Dermis microvascular lymphatic vessel endothelial cell (primary cell): ENCODE data around the gene C20orf204. TPM values are rescaled to one million over a fixed set of nuclear protein-coding genes. Genes with fewer than 3 reads are reported as not detected.

ENCODE experiments used
- DNase-seq, 2 donors: peaks; one replicate each; pipeline versions ENCODE4 v3.0.0 to v3.0.0-alpha.2; 2010; ENCODE audit warnings: low read depth in 2 of 2
- total RNA-seq: library from RNA; depleted of rRNA; stranded (reverse); fragments of >200 nt; gene quantifications from 2 replicates; pipeline ENCODE4 v1.2.1, GENCODE V29; 2014

Gene C20orf204
- total RNA-seq, 1 donor from 2014 or later, result 6.3 TPM

- DNase-seq, result no peak
These were observed 34.4 kb downstream of the C20orf204 start for GRCh38 chr20:64070244-64070993.

GRCh38 chr20:64071341-64072332, 35.7 kb downstream of the C20orf204 start:
- DNase-seq, result no peak

- no peak for DNase-seq
These were observed 36.6 kb downstream of the C20orf204 start for GRCh38 chr20:64072498-64073063.

GRCh38 chr20:64073476-64074183, 37.6 kb downstream of the C20orf204 start:
- DNase-seq, result no peak

- DNase-seq, result no peak
These were observed 38.3 kb downstream of the C20orf204 start for GRCh38 chr20:64074184-64074789.

GRCh38 chr20:64074963-64075362, 39.0 kb downstream of the C20orf204 start:
- DNase-seq, result no peak

GRCh38 chr20:64075556-64075955, 39.6 kb downstream of the C20orf204 start:
- DNase-seq, result no peak

- DNase-seq, result no peak
These were observed 40.3 kb downstream of the C20orf204 start for GRCh38 chr20:64076061-64076997.

- DNase-seq, result no peak
These were observed 41.1 kb downstream of the C20orf204 start for GRCh38 chr20:64077094-64077493.

- no peak for DNase-seq
These were observed 41.5 kb downstream of the C20orf204 start for GRCh38 chr20:64077541-64077875.

GRCh38 chr20:64077876-64078551, 42.0 kb downstream of the C20orf204 start:
- DNase-seq, result no peak

- DNase-seq, result no peak
These were observed 42.9 kb downstream of the C20orf204 start for GRCh38 chr20:64078934-64079272.

GRCh38 chr20:64079273-64080012, 43.5 kb downstream of the C20orf204 start, which contains the start of gene RGS19:
TSS of gene RGS19 (minus strand) at chr20:64079518. CDS start at chr20:64076886, 2,632 bp downstream.
- DNase-seq, result peak; percentile 47 to 83

- DNase-seq, result peak in 1 of 2 donors; percentile 32
These were observed 44.2 kb downstream of the C20orf204 start, which contains the start of gene OPRL1 for GRCh38 chr20:64080013-64080812. TSS of gene OPRL1 (plus strand) at chr20:64080082. CDS start at chr20:64092721, 12,639 bp downstream.

- no peak for DNase-seq
These were observed 45.0 kb downstream of the C20orf204 start for GRCh38 chr20:64080813-64081623.

GRCh38 chr20:64081624-64081964, 45.6 kb downstream of the C20orf204 start:
- no peak for DNase-seq
